ENCODE measurements around the gene NR6A1. TPM values are rescaled to one million over a fixed set of nuclear protein-coding genes. Genes with fewer than 3 reads are reported as not detected.
A peak's percentile ranks its signal among the peaks of the same experiment; 100 is the strongest.

Gene NR6A1
- total RNA-seq, 1 experiment from 2014 or later = 99.3 TPM

DNA sequence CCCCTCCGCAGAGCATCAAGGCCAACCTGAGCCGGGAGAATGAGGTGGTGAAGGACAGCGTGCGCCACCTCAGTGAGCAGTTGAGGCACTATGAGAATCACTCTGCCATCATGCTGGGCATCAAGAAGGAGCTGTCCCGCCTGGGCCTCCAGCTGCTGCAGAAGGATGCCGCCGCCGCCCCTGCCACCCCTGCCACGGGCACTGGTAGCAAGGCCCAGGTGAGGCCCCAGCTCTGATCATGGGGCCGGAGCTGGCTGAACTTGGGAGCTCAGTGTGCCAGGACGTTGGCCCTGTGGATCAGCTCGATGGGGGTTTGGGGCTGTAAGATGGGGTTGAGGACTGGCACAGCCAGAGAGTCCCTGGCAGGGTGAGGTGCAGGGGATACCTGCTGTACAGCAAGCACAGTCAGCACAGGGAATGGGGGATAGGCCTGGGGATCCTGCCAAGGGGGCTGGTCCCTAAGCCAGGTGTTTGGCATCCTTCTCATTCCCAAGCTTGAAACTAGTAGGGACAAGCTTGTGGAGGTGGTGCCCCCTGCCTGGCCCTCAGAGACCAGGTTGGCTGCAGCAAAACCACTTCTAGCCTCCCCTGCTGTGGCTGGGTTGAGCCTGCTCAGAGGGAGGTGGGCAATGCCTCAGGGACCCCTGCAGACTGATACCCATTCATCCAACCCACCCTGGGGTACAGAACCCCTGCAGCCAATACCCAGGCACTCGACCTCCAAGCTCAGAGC lies 28.3 kb upstream of the NR6A1 start:
- Histone ChIP-seq H3K4me1 (ENCODE audit: insufficient read depth, low read length) (no peaks in the 10 kb centered on the region), H2BK5ac (ENCODE audit: insufficient read length, low read length) (no peak overlapping the region), H3T11ph (ENCODE audit: low read length) (no peak overlapping the region), H2AK5ac (ENCODE audit: insufficient read length, low read length) (no peak overlapping the region), H3K4me2 (ENCODE audit: insufficient read depth, insufficient read length, low read length) (no peak overlapping the region), H4K20me1 (ENCODE audit: control insufficient read depth, insufficient read depth, insufficient read length) (no peaks in the 10 kb centered on the region), H2BK120ac (ENCODE audit: low read depth, low read length, poor library complexity, severe bottlenecking) (no peak overlapping the region), H2BK15ac (ENCODE audit: low read depth, low read length) (no peak overlapping the region), H2BK12ac (ENCODE audit: insufficient read length, low read depth, low read length) (no peak overlapping the region), H3K9me3 (ENCODE audit: control insufficient read depth, low read depth, low read length) (no peaks in the 10 kb centered on the region), H4K5ac (ENCODE audit: insufficient read length, low read depth, low read length) (no peak overlapping the region), H3K23me2 (ENCODE audit: insufficient read length, low read depth, low read length, poor library complexity, severe bottlenecking) (no peaks in the 10 kb centered on the region), H3K79me2 (ENCODE audit: insufficient read depth, low read length) (no peaks in the 10 kb centered on the region), H3K18ac (ENCODE audit: insufficient read length, low read depth, low read length) (no peak overlapping the region), H2AFZ (ENCODE audit: low read length) (no peak overlapping the region), H3K23ac (ENCODE audit: insufficient read length, low read depth, low read length) (no peak overlapping the region), H4K91ac (ENCODE audit: insufficient read length, low read depth, low read length) (no peak overlapping the region), H3K14ac (ENCODE audit: insufficient read depth, low read length) (peak overlapping the region; percentile 31; the same call in 1 of the 2 replicates), H3K27ac (ENCODE audit: insufficient read length, low read depth, low read length) (no peak overlapping the region), H3K79me1 (ENCODE audit: insufficient read depth, low read depth, low read length, poor library complexity, severe bottlenecking) (no peaks in the 10 kb centered on the region), H3K27me3 (ENCODE audit: insufficient read depth, low read length) (no peaks in the 10 kb centered on the region), H4K8ac (replicated peaks; ENCODE audit: insufficient read length, low read depth, low read length) (no peak overlapping the region), H3K4ac (ENCODE audit: low read depth, low read length) (no peak overlapping the region), H3K9ac (ENCODE audit: extremely low read depth, insufficient read length, low read length) (no peak overlapping the region), H3K56ac (ENCODE audit: insufficient read length, low read depth, low read length) (no peak overlapping the region), H2BK20ac (ENCODE audit: low read depth, low read length, poor library complexity, severe bottlenecking) (no peak overlapping the region)
- Mint-ChIP-seq H3K4me3 (no peak overlapping the region), H3K4me1 (peaks cover 2 to 6% of the 10 kb centered on the region in 2 experiments; a peak in 1 of 4 replicates), H3K27ac (no peak overlapping the region; a peak in 1 of 7 replicates), H3K36me3 (ENCODE audit: insufficient read depth in 1 of 3, low read depth in 3 of 3) (no peaks in the 10 kb centered on the region), H3K9me3 (no peaks in the 10 kb centered on the region), H3K27me3 (ENCODE audit: low read depth) (no peaks in the 10 kb centered on the region; the same call in 1 of the 2 replicates)
- WGBS (ENCODE audit: extremely low coverage, insufficient read length, low lambda C conversion rate) = no CpG with 5 or more reads among the region's 13 CpGs
- DNase-seq = no peak
- TF ChIP-seq, protein P1, sequence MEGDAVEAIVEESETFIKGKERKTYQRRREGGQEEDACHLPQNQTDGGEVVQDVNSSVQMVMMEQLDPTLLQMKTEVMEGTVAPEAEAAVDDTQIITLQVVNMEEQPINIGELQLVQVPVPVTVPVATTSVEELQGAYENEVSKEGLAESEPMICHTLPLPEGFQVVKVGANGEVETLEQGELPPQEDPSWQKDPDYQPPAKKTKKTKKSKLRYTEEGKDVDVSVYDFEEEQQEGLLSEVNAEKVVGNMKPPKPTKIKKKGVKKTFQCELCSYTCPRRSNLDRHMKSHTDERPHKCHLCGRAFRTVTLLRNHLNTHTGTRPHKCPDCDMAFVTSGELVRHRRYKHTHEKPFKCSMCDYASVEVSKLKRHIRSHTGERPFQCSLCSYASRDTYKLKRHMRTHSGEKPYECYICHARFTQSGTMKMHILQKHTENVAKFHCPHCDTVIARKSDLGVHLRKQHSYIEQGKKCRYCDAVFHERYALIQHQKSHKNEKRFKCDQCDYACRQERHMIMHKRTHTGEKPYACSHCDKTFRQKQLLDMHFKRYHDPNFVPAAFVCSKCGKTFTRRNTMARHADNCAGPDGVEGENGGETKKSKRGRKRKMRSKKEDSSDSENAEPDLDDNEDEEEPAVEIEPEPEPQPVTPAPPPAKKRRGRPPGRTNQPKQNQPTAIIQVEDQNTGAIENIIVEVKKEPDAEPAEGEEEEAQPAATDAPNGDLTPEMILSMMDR (conservative IDR thresholded peaks at IDR 0.05) = peak; percentile 23; the same call in 1 of the 3 replicates

Data from H9 (cell line).